Activated T-cell treated with anti-CD3 and anti-CD28 coated beads for 1 hour (primary cell): ENCODE data around the gene TXNDC11.
"Not testable (repeated sequence)": the region's sequence is repeated elsewhere in the genome, so short reads cannot be mapped to it uniquely, and the experiment has no call there.

Experiments
- DNase-seq: peaks from one replicate; pipeline ENCODE4 v3.0.0-alpha.2; 2020; ENCODE audit warnings: low read depth

TXNDC11 gene

GRCh38 chr16:11742536-11743307, at the start of gene TXNDC11:
TSS of gene TXNDC11 (minus strand) at chr16:11742857. CDS start at chr16:11742730, 127 bp downstream.
- peak; percentile 99 for DNase-seq

- DNase-seq, result no peak
These were observed 48.6 kb upstream of the TXNDC11 start for GRCh38 chr16:11791144-11791828.

GRCh38 chr16:11788914-11789313, 46.3 kb upstream of the TXNDC11 start:
- no peak for DNase-seq

GRCh38 chr16:11784980-11785599, 42.4 kb upstream of the TXNDC11 start:
- not testable (repeated sequence) for DNase-seq

- not testable (repeated sequence) for DNase-seq
These were observed 41.7 kb upstream of the TXNDC11 start for GRCh38 chr16:11784381-11784780.

GRCh38 chr16:11784038-11784369, 41.3 kb upstream of the TXNDC11 start:
- no peak for DNase-seq

- DNase-seq, result no peak
These were observed 40.8 kb upstream of the TXNDC11 start for GRCh38 chr16:11783319-11784037.

GRCh38 chr16:11781773-11782172, 39.1 kb upstream of the TXNDC11 start:
- DNase-seq, result no peak

- DNase-seq, result no peak
These were observed 38.5 kb upstream of the TXNDC11 start for GRCh38 chr16:11780991-11781680.

GRCh38 chr16:11779074-11779473, 36.4 kb upstream of the TXNDC11 start:
- DNase-seq, result no peak

- DNase-seq, result no peak
These were observed 31.5 kb upstream of the TXNDC11 start for GRCh38 chr16:11774065-11774626.

GRCh38 chr16:11768849-11769248, 26.2 kb upstream of the TXNDC11 start:
- DNase-seq, result no peak

- no peak for DNase-seq
These were observed 19.8 kb upstream of the TXNDC11 start for GRCh38 chr16:11762431-11762830.

- no peak for DNase-seq
These were observed 17.3 kb upstream of the TXNDC11 start for GRCh38 chr16:11759997-11760396.

- DNase-seq, result no peak
These were observed 16.6 kb upstream of the TXNDC11 start for GRCh38 chr16:11759163-11759834.

GRCh38 chr16:11757671-11758545, 15.3 kb upstream of the TXNDC11 start:
- DNase-seq, result no peak

GRCh38 chr16:11756248-11756647, 13.6 kb upstream of the TXNDC11 start:
- DNase-seq, result no peak

- no peak for DNase-seq
These were observed 12.5 kb upstream of the TXNDC11 start for GRCh38 chr16:11755022-11755760.

- DNase-seq, result no peak
These were observed 10.2 kb upstream of the TXNDC11 start for GRCh38 chr16:11752856-11753255.
